Skeletal muscle satellite cell (primary cell): Measurements from ENCODE around the gene CBY3. TPM values are rescaled to one million over a fixed set of nuclear protein-coding genes. Genes with fewer than 3 reads are reported as not detected.
"Not testable (repeated sequence)": the region's sequence is repeated elsewhere in the genome, so short reads cannot be mapped to it uniquely, and the experiment has no call there.

ENCODE experiments used
- H3K27me3 ChIP-seq: 2 replicates; pipeline ENCODE4 v1.7.0; 2013; ENCODE audit warnings: low read length; ENCODE audit not compliant: control insufficient read depth, insufficient read depth
- H3K36me3 ChIP-seq: 2 replicates; pipeline ENCODE4 v1.7.0; 2013; ENCODE audit warnings: mild to moderate bottlenecking, control low read depth, low read length; ENCODE audit not compliant: insufficient read depth
- H3K4me1 ChIP-seq: 2 replicates; pipeline ENCODE4 v1.7.0; 2013; ENCODE audit warnings: low read length; ENCODE audit not compliant: control insufficient read depth, insufficient read depth
- H3K4me2 ChIP-seq: 2 replicates; pipeline ENCODE4 v1.7.0; 2013; ENCODE audit warnings: mild to moderate bottlenecking, low read length
- H3K4me3 ChIP-seq: 2 replicates; pipeline ENCODE4 v1.7.0; 2013; ENCODE audit warnings: low read length
- H3K9ac ChIP-seq: 2 replicates; pipeline ENCODE4 v1.7.0; 2013; ENCODE audit warnings: mild to moderate bottlenecking, low read depth, low read length, moderate library complexity
- H3K9me3 ChIP-seq: replicated peaks from 2 replicates; pipeline ENCODE4 v1.7.0; 2013; ENCODE audit warnings: mild to moderate bottlenecking, control low read depth, low read length
- small RNA-seq: library from RNA; depleted of rRNA; stranded (forward); fragments of <200 nt; gene quantifications from one replicate; pipeline ENCODE3, GENCODE V24; 2012

CBY3 gene

DNA sequence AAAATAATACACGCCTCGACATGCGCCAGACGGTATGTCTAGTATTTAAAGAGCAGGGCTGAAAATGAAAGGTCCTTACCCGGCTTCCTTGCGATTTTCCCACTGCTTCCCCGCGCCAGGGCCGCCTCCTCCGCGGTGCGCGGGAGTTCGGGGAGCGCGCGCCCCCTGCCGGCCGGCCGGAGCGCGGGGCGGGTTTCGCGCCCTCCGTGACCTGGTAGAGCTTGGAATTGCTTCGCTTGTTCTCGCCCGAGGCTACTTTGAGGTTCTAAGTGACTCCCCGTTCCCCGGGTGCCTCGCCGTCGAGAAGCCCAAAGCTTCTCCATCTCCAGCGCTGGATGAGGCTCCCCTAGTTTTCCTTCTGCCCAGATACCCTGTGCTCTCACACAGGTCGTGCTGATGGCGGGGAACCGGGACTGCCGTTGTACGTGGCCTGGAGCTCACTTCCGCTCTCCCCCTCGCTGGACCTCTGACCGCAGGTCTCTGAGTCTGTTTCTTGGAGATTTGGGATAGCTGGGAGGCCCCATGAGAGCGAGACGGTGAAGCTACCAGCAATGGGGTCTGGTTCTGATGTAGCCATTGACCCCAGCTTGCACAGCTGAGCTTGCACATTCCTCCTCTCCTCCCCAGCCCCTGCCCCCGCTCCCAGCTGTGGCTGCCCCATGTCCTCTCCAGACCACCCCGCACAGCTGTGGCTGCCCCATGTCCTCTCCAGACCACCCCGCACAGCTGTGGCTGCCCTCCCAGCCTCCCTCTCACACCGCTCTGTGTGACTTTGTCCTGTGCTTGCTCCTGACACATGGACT is 46.3 kb downstream of the CBY3 start:
- H3K36me3 ChIP-seq, H3K4me1 ChIP-seq, H3K4me2 ChIP-seq, H3K9me3 ChIP-seq, H3K4me3 ChIP-seq, H3K9ac ChIP-seq, H3K27me3 ChIP-seq: not testable (repeated sequence)

GRCh38 chr5:179633501-179634369 is 47.1 kb downstream of the CBY3 start:
- Histone ChIP-seq H3K4me3 (peak overlapping the region; percentile 58), H3K9ac (peak overlapping the region; percentile 45)

More at GRCh38 chr5:179633501-179634369, 47.1 kb downstream of the CBY3 start:
- not testable (repeated sequence) for H3K4me1 ChIP-seq, H3K36me3 ChIP-seq, H3K9me3 ChIP-seq, H3K27me3 ChIP-seq
- H3K4me2 ChIP-seq = peak overlapping the region; percentile 69

Small RNAs within 50 kb of the gene (small RNA-seq; reads per million reads assigned to genes)
- gene RF00017 = not detected
